HepG2 (cell line): ENCODE results near the gene DNAJC9. TPM values are rescaled to one million over a fixed set of nuclear protein-coding genes. Genes with fewer than 3 reads are reported as not detected.

Experiments
- ATAC-seq: fragments of 200-7000 bp; cut with Tn5 transposase; 3 replicates; pipeline ENCODE4 v1.9.1; 2020; ENCODE audit warnings: mild to moderate bottlenecking, moderate library complexity
- BruUV-seq: library from RNA; stranded (reverse); fragments of 400-500 nt; replicated peaks from 2 replicates; lab custom pipeline; 2021; lab: Mats Ljungman, UMichigan
- CTCF ChIA-PET: fragments of 300-600 bp; formaldehyde crosslinking; extraction: SDS; loops from one replicate; lab custom pipeline; 2021; ENCODE audit warnings: low total read pairs, inconsistent platforms, low intra/inter-chr PET ratio; lab: Yijun Ruan, JAX
- POLR2A ChIA-PET: fragments of 350-600 bp; sonication (Branson Sonifier 250); formaldehyde crosslinking; loops from one replicate; lab custom pipeline; 2020; ENCODE audit warnings: antibody characterized with exemption, inconsistent platforms; lab: Yijun Ruan, JAX
- DNase-seq: peaks from one replicate; pipeline ENCODE4 v3.0.0-alpha.2; 2015; ENCODE audit warnings: low spot score
- FAIRE-seq: peaks from 3 replicates; lab custom pipeline; 2011; peaks lifted over from hg19 to GRCh38; lab: Jason Lieb, UNC
- H2AFZ ChIP-seq: one replicate; pipeline ENCODE4 v1.6.1; 2011; ENCODE audit warnings: low read length, inconsistent platforms
- H3K27ac ChIP-seq: fragments of 300-600 bp; 3 replicates; pipeline ENCODE4 v1.8.0; 2011; ENCODE audit warnings: mixed run types, mild to moderate bottlenecking, mixed read lengths, low read length, inconsistent platforms; ENCODE audit not compliant: insufficient read depth; ENCODE audit errors: extremely low read length
- H3K27me3 ChIP-seq, 2 experiments: fragments of 200-600 bp in 1 of 2; 2 replicates in 1 of 2; 3 replicates in 1 of 2; pipeline versions ENCODE4 v1.6.0 to v1.8.0; 2011; ENCODE audit warnings: low read length in 2 of 2, mild to moderate bottlenecking in 2 of 2, moderate library complexity in 2 of 2, inconsistent platforms in 1 of 2; ENCODE audit not compliant: insufficient read depth in 2 of 2, control insufficient read depth in 1 of 2
- H3K36me3 ChIP-seq, 2 experiments: fragments of 200-600 bp in 1 of 2; replicated peaks in 1 of 2; 2 replicates in 1 of 2; 3 replicates in 1 of 2; pipeline versions ENCODE4 v1.5.1 to v1.8.0; 2011; ENCODE audit warnings: low read length in 2 of 2, inconsistent platforms in 1 of 2; ENCODE audit not compliant: insufficient read depth in 2 of 2, control insufficient read depth in 1 of 2
- H3K4me1 ChIP-seq: 2 replicates; pipeline ENCODE4 v1.5.1; 2012; ENCODE audit warnings: low read length, inconsistent platforms; ENCODE audit not compliant: insufficient read depth
- H3K4me2 ChIP-seq: 2 replicates; pipeline ENCODE4 v1.6.0; 2011; ENCODE audit warnings: low read depth, low read length, inconsistent platforms
- H3K4me3 ChIP-seq, 3 experiments: fragments of 200-600 bp in 1 of 3; sonication (generic), shearing (Covaris generic) in 1 of 3; replicated peaks in 1 of 3; 2 replicates each; pipeline ENCODE4 v1.5.1; 2011 to 2016; ENCODE audit warnings: low read length in 3 of 3, inconsistent platforms in 2 of 3, low read depth in 2 of 3, mild to moderate bottlenecking in 2 of 3, control low read depth in 1 of 3, mixed read lengths in 1 of 3; ENCODE audit not compliant: insufficient read depth in 1 of 3
- H3K79me2 ChIP-seq: one replicate; pipeline ENCODE4 v1.6.1; 2011; ENCODE audit warnings: low read length, inconsistent platforms; ENCODE audit not compliant: insufficient read depth
- H3K9ac ChIP-seq: 2 replicates; pipeline ENCODE4 v1.6.0; 2011; ENCODE audit warnings: mild to moderate bottlenecking, low read depth, low read length, inconsistent platforms; ENCODE audit not compliant: insufficient read depth
- H3K9me3 ChIP-seq: 2 replicates; pipeline ENCODE4 v1.5.1; 2012; ENCODE audit warnings: mild to moderate bottlenecking, low read length
- H4K20me1 ChIP-seq: 2 replicates; pipeline ENCODE4 v1.6.0; 2011; ENCODE audit warnings: inconsistent platforms, mild to moderate bottlenecking, low read length, moderate library complexity; ENCODE audit not compliant: insufficient read depth
- ATF3 ChIP-seq: sonication (generic); formaldehyde crosslinking; IDR thresholded peaks from 2 replicates; pipeline ENCODE4 v1.4.0; 2020; ENCODE audit warnings: missing genetic modification reagents
- CREB3 ChIP-seq: sonication (generic); formaldehyde crosslinking; IDR thresholded peaks from 2 replicates; pipeline ENCODE4 v1.5.0; 2020; ENCODE audit warnings: missing genetic modification reagents
- GPBP1L1 ChIP-seq: sonication (generic); formaldehyde crosslinking; IDR thresholded peaks from 2 replicates; pipeline ENCODE4 v1.5.0; 2020; ENCODE audit warnings: mild to moderate bottlenecking, missing genetic modification reagents
- HNF4A ChIP-seq: sonication (generic); formaldehyde crosslinking; IDR thresholded peaks from 2 replicates; pipeline ENCODE4 v1.4.0; 2020; ENCODE audit warnings: missing genetic modification reagents
- HOMEZ ChIP-seq: IDR thresholded peaks from 2 replicates; pipeline ENCODE4 v1.6.1; 2016; ENCODE audit warnings: low read depth
- NFIC ChIP-seq: IDR thresholded peaks from 2 replicates; pipeline ENCODE4 v1.6.1; 2012; ENCODE audit warnings: mild to moderate bottlenecking, low read length, inconsistent platforms
- RBM39 ChIP-seq: fragments of 200-400 bp; formaldehyde crosslinking; IDR thresholded peaks from one replicate; pipeline ENCODE4 v1.6.1; 2018; ENCODE audit warnings: antibody characterized with exemption, mild to moderate bottlenecking, low read depth, low read length; ENCODE audit not compliant: poor library complexity, severe bottlenecking
- TCF7L2 ChIP-seq: IDR thresholded peaks from 2 replicates; pipeline ENCODE4 v1.6.1; 2011; ENCODE audit warnings: mild to moderate bottlenecking, low read depth, low read length, moderate library complexity
- XRCC5 ChIP-seq: fragments of 200-400 bp; formaldehyde crosslinking; optimal IDR thresholded peaks from 2 replicates; pipeline ENCODE3; 2017; ENCODE audit warnings: mild to moderate bottlenecking, low read length
- ZNF333 ChIP-seq: sonication (generic); formaldehyde crosslinking; IDR thresholded peaks from 2 replicates; pipeline ENCODE4 v1.4.0; 2020; ENCODE audit warnings: mild to moderate bottlenecking, missing genetic modification reagents, borderline replicate concordance
- ZNF337 ChIP-seq: sonication (generic); formaldehyde crosslinking; IDR thresholded peaks from 2 replicates; pipeline ENCODE4 v1.5.1; 2020; ENCODE audit warnings: missing genetic modification reagents, low read depth, mild to moderate bottlenecking, borderline replicate concordance
- ZNF382 ChIP-seq: sonication (generic); formaldehyde crosslinking; IDR thresholded peaks from 2 replicates; pipeline ENCODE4 v1.5.0; 2020; ENCODE audit warnings: missing genetic modification reagents, mild to moderate bottlenecking, borderline replicate concordance
- ZNF644 ChIP-seq: IDR thresholded peaks from 2 replicates; pipeline ENCODE4 v1.6.1; 2016; ENCODE audit warnings: low read depth
- ZNF670 ChIP-seq: sonication (generic); formaldehyde crosslinking; IDR thresholded peaks from 2 replicates; pipeline ENCODE4 v1.8.0; 2022; ENCODE audit warnings: mild to moderate bottlenecking, missing genetic modification reagents, borderline replicate concordance
- ZNF674 ChIP-seq: sonication (generic); formaldehyde crosslinking; IDR thresholded peaks from 2 replicates; pipeline ENCODE4 v1.5.0; 2020; ENCODE audit warnings: low read depth, mild to moderate bottlenecking, missing genetic modification reagents
- ZNF773 ChIP-seq: sonication (generic); formaldehyde crosslinking; IDR thresholded peaks from 2 replicates; pipeline ENCODE4 v1.4.0; 2020; ENCODE audit warnings: missing genetic modification reagents, borderline replicate concordance
- ZNF777 ChIP-seq: sonication (generic); formaldehyde crosslinking; IDR thresholded peaks from 2 replicates; pipeline ENCODE4 v1.4.0; 2020; ENCODE audit warnings: missing genetic modification reagents
- WGBS: methylation state at CpG from one replicate; pipeline ENCODE4 v1.1.6; 2017; ENCODE audit warnings: low lambda C conversion rate; 5-methylcytosine and 5-hydroxymethylcytosine counted together
- in situ Hi-C: cut with HindIII; loops from 2 replicates; pipeline ENCODE4 v1.10.0; 2017; ENCODE audit warnings: low pct_unique_long_range_greater_than_20kb; ENCODE audit not compliant: extremely low pct_ligation_motif_present
- intact Hi-C: fragments of 100-400 bp; cut with micrococcal nuclease; formaldehyde crosslinking; loops from one replicate; pipeline ENCODE4 v1.10.0; 2022; ENCODE audit not compliant: unreplicated experiment
- polyA plus RNA-seq, 8 experiments: library from polyadenylated mRNA; depleted of rRNA in 3 of 8; stranded (reverse) in 7 of 8; unstranded in 1 of 8; fragments of >200 nt; fragmentation: Illumina TruSeq in 4 of 8; extraction: Trizol in 4 of 8; gene quantifications; 2 replicates each; pipeline versions ENCODE4 v1.2.1 to v1.2.3, GENCODE V29; 2011 to 2016; ENCODE audit warnings: low read depth in 4 of 8, missing spikeins in 1 of 8, mixed read lengths in 1 of 8; ENCODE audit not compliant: insufficient read depth in 1 of 8
- total RNA-seq, 5 experiments: library from RNA; depleted of rRNA; stranded (reverse); fragments of >200 nt; fragmentation: Illumina TruSeq; extraction: Trizol; gene quantifications; 2 replicates each; pipeline ENCODE4 v1.2.3, GENCODE V29; 2016; ENCODE audit warnings: low read depth in 1 of 5
- TF ChIP-seq, protein P1 (sequence below): sonication (generic); formaldehyde crosslinking; IDR thresholded peaks from 2 replicates; pipeline ENCODE4 v1.5.1; 2020; ENCODE audit warnings: missing genetic modification reagents, mild to moderate bottlenecking, borderline replicate concordance
- TF ChIP-seq, protein P2 (sequence below): sonication (generic); formaldehyde crosslinking; IDR thresholded peaks from 2 replicates; pipeline ENCODE4 v1.9.0; 2021; ENCODE audit warnings: missing genetic modification reagents, borderline replicate concordance

The DNAJC9 gene
- total and polyA plus RNA-seq, 2 of the 13 experiments (the other 11 are each of a cell fraction or from before 2014, with no cell fraction given) = 15.9 to 60.3 TPM

DNA sequence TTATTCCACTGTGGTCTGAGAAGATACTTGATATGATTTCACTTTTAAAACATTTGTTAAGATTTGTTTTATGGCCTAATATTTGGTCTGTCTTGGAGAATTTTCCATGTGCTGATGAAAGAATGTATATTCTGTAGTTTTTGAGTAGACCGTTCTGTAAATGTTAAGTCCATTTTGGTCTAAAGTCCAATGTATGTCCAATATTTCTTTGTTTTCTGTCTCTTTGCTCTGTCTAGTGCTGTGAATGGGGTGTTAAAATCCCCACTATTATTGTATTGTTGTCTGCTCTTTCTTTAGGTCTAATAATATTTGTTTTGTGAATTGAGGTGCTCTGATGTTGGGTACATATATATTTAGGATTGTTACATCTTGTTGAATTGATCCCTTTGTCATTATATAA, 31.3 kb downstream of the DNAJC9 start:
- H3K9ac ChIP-seq = no peak overlapping the region
- BruUV-seq = no TSS peak
- H3K27ac ChIP-seq = no peak overlapping the region
- 61% methylated on average over 1 of the region's 1 CpG for WGBS
- ChIA-PET CTCF (no interaction called here), POLR2A (no interaction called here)
- no peak for ATAC-seq
- FAIRE-seq = no peak
- no peaks in the 10 kb centered on the region for H3K9me3 ChIP-seq
- no peak overlapping the region for H3K4me3 ChIP-seq
- DNase-seq = peak; percentile 16
- no peak overlapping the region for H3K4me2 ChIP-seq
- no peaks in the 10 kb centered on the region for H3K27me3 ChIP-seq
- H3K4me1 ChIP-seq = peaks cover 52% of the 10 kb centered on the region
- intact Hi-C loops = no loop called here
- no peaks in the 10 kb centered on the region for H4K20me1 ChIP-seq
- in situ Hi-C loops = no loop called here
- no peaks in the 10 kb centered on the region for H3K36me3 ChIP-seq
- H3K79me2 ChIP-seq = no peaks in the 10 kb centered on the region
- H2AFZ ChIP-seq = no peak overlapping the region
- TF ChIP-seq GPBP1L1 = no peak
- TF ChIP-seq ZNF644 (CRISPR knock-in tag) = peak; percentile 52; the same call in 1 of the 2 replicates
- TF ChIP-seq ZNF337 (CRISPR knock-in tag) = no peak
- TF ChIP-seq XRCC5 = no peak
- no peak for TF ChIP-seq ATF3 (CRISPR knock-in tag)
- TF ChIP-seq RBM39 = no peak
- TF ChIP-seq ZNF333 = no peak
- no peak for TF ChIP-seq ZNF777 (CRISPR knock-in tag)
- TF ChIP-seq TCF7L2 = no peak
- TF ChIP-seq ZNF382 (CRISPR knock-in tag) = no peak
- peak; percentile 47; the same call in 1 of the 2 replicates for TF ChIP-seq HNF4A (CRISPR knock-in tag)
- peak; percentile 27; the same call in 1 of the 2 replicates for TF ChIP-seq HOMEZ
- no peak for TF ChIP-seq CREB3 (CRISPR knock-in tag)
- TF ChIP-seq, protein P1, sequence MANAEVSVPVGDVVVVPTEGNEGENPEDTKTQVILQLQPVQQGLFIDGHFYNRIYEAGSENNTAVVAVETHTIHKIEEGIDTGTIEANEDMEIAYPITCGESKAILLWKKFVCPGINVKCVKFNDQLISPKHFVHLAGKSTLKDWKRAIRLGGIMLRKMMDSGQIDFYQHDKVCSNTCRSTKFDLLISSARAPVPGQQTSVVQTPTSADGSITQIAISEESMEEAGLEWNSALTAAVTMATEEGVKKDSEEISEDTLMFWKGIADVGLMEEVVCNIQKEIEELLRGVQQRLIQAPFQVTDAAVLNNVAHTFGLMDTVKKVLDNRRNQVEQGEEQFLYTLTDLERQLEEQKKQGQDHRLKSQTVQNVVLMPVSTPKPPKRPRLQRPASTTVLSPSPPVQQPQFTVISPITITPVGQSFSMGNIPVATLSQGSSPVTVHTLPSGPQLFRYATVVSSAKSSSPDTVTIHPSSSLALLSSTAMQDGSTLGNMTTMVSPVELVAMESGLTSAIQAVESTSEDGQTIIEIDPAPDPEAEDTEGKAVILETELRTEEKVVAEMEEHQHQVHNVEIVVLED = no peak
- TF ChIP-seq NFIC = no peak
- TF ChIP-seq ZNF670 (CRISPR knock-in tag) = no peak
- TF ChIP-seq ZNF773 (CRISPR knock-in tag) = no peak
- TF ChIP-seq, protein P2, sequence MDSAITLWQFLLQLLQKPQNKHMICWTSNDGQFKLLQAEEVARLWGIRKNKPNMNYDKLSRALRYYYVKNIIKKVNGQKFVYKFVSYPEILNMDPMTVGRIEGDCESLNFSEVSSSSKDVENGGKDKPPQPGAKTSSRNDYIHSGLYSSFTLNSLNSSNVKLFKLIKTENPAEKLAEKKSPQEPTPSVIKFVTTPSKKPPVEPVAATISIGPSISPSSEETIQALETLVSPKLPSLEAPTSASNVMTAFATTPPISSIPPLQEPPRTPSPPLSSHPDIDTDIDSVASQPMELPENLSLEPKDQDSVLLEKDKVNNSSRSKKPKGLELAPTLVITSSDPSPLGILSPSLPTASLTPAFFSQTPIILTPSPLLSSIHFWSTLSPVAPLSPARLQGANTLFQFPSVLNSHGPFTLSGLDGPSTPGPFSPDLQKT = no peak
- no peak for TF ChIP-seq ZNF674 (CRISPR knock-in tag)
